Large intestine (tissue), 3 donors: ENCODE results near the gene CLDN4. TPM values are rescaled to one million over a fixed set of nuclear protein-coding genes. Genes with fewer than 3 reads are reported as not detected.
"Not testable (repeated sequence)": the region's sequence is repeated elsewhere in the genome, so short reads cannot be mapped to it uniquely, and the experiment has no call there.

Experiments used
- DNase-seq, 2 donors: peaks; one replicate each; pipeline versions ENCODE4 v3.0.0 to v3.0.0-alpha.2; 2013
- H3K27ac ChIP-seq: one replicate; pipeline ENCODE4 v1.5.1; 2013; ENCODE audit warnings: low read length
- H3K27me3 ChIP-seq: 2 replicates; pipeline ENCODE4 v1.6.1; 2013; ENCODE audit warnings: low read length; ENCODE audit not compliant: control insufficient read depth, insufficient read depth
- H3K36me3 ChIP-seq: 2 replicates; pipeline ENCODE4 v1.6.1; 2013; ENCODE audit warnings: low read length; ENCODE audit not compliant: control insufficient read depth, insufficient read depth
- H3K4me1 ChIP-seq: one replicate; pipeline ENCODE4 v1.6.1; 2013; ENCODE audit warnings: low read length; ENCODE audit not compliant: control insufficient read depth, insufficient read depth
- H3K4me3 ChIP-seq: one replicate; pipeline ENCODE4 v1.5.1; 2013; ENCODE audit warnings: low read length
- H3K9me3 ChIP-seq: one replicate; pipeline ENCODE4 v1.6.1; 2013; ENCODE audit warnings: mild to moderate bottlenecking, low read depth, low read length, moderate library complexity; ENCODE audit not compliant: control insufficient read depth
- WGBS: methylation state at CpG from one replicate; pipeline ENCODE4 v1.1.5; 2013; ENCODE audit warnings: low lambda C conversion rate; ENCODE audit not compliant: insufficient coverage; 5-methylcytosine and 5-hydroxymethylcytosine counted together
- polyA plus RNA-seq: library from polyadenylated mRNA; unstranded; fragments of 120-200 nt; gene quantifications from one replicate; pipeline ENCODE4 v1.2.1, GENCODE V29; 2013

Gene CLDN4
- polyA plus RNA-seq, 1 donor: 395 TPM

DNA sequence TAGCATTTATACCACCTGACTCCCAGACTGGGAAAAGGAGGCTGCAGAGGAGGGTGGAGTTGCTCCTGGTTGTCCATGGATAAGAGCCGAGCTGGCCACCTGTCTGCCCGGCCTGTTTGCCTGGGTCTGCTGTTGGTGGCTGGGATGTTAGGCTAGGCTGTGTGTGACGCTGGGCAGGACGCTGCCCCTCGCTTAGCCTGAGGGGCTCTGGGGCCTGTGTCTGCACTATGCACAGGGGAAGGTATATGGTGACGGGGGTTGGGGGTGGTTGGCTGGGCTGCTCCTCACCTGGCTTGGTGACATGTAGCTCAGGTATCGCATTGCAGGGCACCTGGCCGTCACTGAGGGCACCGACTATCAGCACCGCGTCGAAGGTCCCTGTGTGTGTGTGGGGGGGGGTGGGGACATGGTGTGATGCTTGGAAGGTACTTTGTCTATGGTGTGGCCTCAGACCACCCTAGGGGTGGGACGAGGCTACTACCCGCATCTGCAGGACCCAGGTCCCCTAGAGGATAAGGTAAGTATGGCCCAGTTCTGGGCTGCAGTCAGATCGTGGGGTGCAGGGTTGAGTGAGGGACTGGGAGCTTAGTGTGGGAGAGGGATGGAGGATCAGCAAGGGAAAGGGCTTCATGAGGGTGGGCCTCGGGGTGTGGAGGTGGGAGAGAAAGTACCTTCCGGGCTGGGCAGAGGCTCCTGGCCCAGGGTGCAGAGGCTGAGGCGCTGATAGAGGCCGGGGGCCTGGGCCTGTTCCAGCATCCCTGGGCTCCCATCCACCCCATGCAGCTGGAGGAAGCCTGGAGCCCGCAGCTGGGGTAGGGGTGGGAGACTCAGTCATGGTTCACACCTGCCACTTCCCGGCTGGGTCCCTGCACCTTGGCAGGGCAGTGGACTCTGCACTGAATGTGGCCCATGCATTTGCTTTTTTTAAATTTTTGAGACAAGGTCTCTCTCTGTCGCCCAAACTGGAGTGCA lies 9.2 kb downstream of the CLDN4 start:
- H3K27me3 ChIP-seq: no peaks in the 10 kb centered on the region
- H3K4me1 ChIP-seq: peaks cover 10% of the 10 kb centered on the region
- no peak overlapping the region for H3K4me3 ChIP-seq
- no peak for DNase-seq
- H3K27ac ChIP-seq: no peak overlapping the region
- no peaks in the 10 kb centered on the region for H3K36me3 ChIP-seq
- peaks cover 3% of the 10 kb centered on the region for H3K9me3 ChIP-seq
- WGBS: no CpG with 5 or more reads among the region's 22 CpGs

DNA sequence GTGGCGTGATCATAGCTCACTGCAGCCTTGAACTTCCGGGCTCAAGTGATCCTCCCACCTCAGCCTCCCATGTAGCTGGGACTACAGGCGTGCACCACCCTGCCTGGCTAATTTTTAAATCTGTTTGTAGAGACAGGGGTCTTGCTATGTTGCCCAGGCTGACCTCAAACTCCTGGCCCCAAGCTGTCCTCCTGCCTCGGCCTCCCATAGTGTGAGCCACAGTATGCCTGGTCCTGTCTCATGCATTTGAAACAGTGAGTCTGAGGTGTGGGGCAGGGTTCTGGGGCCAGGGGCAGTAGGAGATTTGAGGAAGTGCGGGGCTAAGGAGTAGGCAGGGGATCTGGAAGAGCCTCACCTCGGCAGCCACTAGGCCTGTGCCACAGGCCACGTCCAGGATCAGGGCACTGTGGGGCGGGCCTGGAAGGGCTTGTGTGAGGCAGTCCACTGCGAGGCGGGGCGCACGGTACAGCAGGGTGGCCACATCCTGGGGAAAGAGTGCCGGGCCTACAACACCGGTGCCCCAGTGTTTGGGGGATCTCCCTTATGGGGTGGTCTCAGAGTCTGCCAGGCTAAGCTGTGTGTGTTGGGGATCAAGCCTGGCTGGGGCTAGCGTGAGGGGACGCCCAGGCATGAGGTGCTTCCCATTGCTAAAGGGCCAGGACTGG lies 10.1 kb downstream of the CLDN4 start:
- H3K4me1 ChIP-seq: peaks cover 10% of the 10 kb centered on the region
- H3K27ac ChIP-seq: no peak overlapping the region
- no peak for DNase-seq
- no peak overlapping the region for H3K4me3 ChIP-seq
- WGBS: no CpG with 5 or more reads among the region's 16 CpGs
- no peaks in the 10 kb centered on the region for H3K36me3 ChIP-seq
- no peaks in the 10 kb centered on the region for H3K9me3 ChIP-seq
- H3K27me3 ChIP-seq: no peaks in the 10 kb centered on the region

DNA sequence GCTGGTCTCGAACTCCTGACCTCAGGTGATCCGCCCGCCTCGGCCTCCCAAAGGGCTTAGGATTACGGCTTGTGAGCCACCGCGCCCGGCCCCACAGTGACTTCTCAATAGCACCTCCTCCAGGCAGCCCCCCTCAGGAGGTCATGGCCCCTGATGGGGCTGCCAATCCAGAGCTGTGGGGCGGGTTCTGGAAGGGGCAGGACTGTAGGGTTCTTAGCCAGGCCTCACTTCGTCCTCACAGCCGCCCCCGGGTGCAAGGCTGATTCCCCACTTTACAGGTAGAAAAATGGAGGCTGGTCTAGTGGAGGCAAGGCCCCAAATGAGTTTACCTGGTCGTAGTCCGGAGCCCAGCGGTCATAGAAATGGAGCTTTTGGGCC lies 10.9 kb downstream of the CLDN4 start:
- no peaks in the 10 kb centered on the region for H3K27me3 ChIP-seq
- peak overlapping the region; percentile 76 for H3K4me3 ChIP-seq
- no peak for DNase-seq
- peaks cover 10% of the 10 kb centered on the region for H3K4me1 ChIP-seq
- WGBS: no CpG with 5 or more reads among the region's 15 CpGs
- no peaks in the 10 kb centered on the region for H3K9me3 ChIP-seq
- H3K27ac ChIP-seq: no peak overlapping the region
- no peaks in the 10 kb centered on the region for H3K36me3 ChIP-seq

DNA sequence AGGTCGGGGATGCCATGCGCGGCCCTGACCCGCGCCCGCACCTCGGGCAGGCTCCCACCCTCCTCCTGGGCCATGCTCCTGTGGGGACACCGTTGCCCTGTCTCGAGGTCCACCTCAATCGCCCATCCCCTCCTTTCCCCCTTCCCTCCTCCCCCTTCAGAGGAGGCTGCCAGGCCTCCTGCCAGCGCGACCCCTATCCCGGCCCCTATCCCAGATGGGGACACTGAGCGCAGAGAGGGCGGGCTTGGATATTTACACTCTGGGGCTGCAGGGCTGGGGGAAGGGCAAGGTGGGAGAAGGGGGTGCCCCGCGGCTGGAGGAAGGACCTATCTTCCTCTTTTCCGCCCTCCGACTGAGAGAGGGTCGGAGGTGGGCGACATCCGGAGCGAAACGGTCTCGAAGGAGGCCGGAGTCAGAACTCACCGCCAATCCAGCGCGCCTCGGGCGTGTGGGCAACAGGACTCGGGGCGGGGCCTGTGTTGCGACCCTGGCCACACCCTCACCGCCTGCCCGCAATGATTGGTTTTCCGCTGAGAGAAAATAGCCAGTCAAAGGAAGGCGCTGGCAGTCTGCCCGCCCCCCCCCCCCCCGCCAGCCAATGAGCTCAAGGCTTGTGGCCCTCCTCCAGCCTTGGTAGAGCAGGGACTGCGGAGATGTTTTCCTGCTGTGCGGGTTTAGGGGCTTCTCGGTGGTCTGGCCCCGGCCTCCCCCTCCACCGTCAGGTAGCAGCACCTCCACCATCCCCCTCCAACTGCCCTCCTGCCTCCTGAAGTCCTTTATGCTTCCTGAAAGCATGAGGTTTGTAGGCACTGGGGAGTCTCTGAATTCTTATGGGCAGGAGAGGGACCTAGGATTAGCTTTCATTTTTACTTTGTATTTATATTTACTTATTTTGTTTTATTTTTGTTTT lies 11.5 kb downstream of the CLDN4 start, which contains the start of gene METTL27:
METTL27 (minus strand) TSS at position 450 of the 910 bp plus-strand sequence; CDS start at position 74, 376 bp downstream.
- peak within 1 kb of the TSS; percentile 69 for H3K27ac ChIP-seq
- no peaks in the 10 kb centered on the region for H3K9me3 ChIP-seq
- DNase-seq: peak; percentile 92 to 94
- peak within 1 kb of the TSS; percentile 80 for H3K4me3 ChIP-seq
- H3K4me1 ChIP-seq: peaks cover 10% of the 10 kb centered on the region
- H3K36me3 ChIP-seq: no peaks in the 10 kb centered on the region
- H3K27me3 ChIP-seq: no peaks in the 10 kb centered on the region
- WGBS: no CpG with 5 or more reads among the region's 45 CpGs

DNA sequence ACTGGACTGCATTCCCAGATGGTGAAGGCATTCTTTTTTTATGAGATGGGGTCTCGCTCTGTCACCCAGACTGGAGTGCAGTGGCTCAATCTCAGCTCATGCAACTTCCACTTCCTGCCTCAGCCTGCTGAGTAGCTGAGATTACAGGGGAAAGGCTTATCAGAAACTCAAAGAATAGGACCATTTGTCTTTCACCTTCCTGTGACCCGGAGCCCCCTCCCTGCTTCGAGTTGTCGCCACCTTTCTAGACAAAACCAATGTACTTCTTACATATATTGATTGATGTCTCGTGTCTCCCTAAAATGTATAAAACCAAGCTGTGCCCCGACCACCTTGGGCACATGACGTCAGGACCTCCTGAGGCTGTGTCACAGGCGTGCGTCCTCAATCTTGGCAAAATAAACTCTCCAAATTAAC lies 13.3 kb downstream of the CLDN4 start:
- Histone ChIP-seq H3K4me1 (peaks cover 13% of the 10 kb centered on the region), H3K9me3 (no peaks in the 10 kb centered on the region), H3K27ac (no peak overlapping the region), H3K4me3 (no peak overlapping the region), H3K36me3 (no peaks in the 10 kb centered on the region), H3K27me3 (no peaks in the 10 kb centered on the region)
- 0% methylated on average over 1 of the region's 9 CpGs for WGBS
- no peak for DNase-seq

DNA sequence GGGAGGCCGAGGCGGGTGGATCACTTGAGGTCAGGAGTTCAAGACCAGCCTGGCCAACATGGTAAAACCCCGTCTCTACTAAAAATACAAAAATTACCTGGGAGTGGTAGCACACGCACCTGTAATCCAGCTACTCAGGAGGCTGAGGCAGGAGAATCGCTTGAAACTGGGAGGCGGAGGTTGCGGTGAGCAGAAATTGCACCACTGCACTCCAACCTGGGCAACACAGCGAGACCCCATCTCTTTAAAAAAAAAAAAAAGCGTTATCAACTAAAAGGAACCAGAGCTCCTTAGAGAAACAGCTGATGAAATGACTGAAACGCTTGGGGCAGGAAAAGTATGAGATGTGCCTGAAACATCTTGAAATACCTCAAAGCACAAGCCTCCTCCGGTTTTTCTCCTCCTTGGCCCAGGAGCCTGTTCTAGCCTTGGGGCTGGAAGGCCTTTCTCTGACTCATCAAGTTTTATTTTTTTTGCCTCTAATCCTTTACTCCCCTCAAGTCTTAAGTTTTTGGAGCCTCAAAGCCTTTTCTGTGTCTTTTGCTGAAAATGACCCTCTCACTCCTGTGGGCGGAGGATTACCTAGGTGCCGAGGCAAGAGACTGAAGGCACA lies 14.2 kb downstream of the CLDN4 start:
- Histone ChIP-seq H3K36me3 (no peaks in the 10 kb centered on the region), H3K27ac (no peak overlapping the region), H3K4me3 (no peak overlapping the region), H3K27me3 (no peaks in the 10 kb centered on the region), H3K4me1 (peaks cover 21% of the 10 kb centered on the region), H3K9me3 (no peaks in the 10 kb centered on the region)
- WGBS: 88% methylated on average over 5 of the region's 13 CpGs
- DNase-seq: no peak

DNA sequence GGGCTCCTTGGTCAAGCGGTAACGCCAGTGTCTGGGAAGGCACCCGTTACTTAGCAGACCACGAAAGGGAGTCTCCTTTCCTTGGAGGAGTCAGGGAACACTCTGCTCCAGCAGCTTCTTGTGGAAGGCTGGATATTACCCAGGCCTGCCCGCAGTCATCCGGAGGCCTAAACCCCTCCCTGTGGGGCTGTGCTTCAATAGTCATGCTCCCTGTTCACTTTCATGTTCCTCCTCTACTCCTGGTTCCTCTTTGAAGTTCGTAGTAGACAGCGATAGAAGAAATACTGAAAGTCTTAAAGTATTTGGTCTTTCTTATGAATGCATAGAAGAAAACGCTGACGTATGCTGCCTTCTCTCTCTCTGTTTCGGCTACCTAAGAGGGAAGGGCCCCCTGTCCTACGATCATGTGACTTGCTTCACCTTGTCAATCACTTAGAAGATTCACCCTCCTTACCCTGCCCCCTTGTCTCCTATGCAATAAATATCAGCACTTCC lies 15.0 kb downstream of the CLDN4 start:
- not testable (repeated sequence) for H3K27me3 ChIP-seq, H3K9me3 ChIP-seq, DNase-seq, H3K4me3 ChIP-seq, H3K36me3 ChIP-seq, H3K27ac ChIP-seq
- no CpG with 5 or more reads among the region's 12 CpGs for WGBS
- peaks cover 27% of the 10 kb centered on the region for H3K4me1 ChIP-seq

DNA sequence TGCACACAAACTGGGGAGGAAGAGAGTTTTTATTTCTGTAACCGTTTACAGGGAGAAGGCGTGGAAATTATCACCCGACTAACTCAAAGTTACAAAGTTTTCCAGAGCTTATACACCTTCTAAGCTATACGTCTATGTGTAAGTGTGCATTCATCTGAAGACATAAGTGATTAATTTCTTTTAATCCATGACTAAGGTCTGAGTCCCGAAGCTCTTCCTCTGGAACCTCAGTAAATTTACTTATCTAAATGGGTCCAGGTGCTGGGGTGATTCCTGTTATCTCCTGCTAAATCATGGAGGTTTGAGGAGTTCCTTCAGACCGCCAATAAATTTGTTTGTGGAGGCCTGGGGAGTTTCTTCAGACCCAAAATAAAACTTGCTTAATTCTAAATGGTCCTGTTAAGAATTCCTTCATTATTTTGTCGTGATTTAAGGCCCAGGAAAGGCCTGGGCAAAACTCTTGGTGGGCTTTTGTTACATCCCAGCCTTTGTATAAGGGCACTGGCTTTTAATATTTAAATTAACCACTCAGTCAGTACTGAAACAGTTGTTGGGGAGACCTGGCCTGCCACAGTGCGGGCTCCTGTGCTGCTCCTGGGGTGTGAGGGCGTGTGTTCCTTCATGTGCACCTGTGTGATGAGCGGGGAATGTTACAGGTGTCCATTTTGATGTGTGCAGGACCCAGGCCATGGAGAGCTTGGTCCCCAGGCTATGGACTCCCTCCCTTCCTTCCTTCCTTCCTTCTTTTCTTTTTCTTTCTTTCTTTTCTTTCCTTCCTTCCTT lies 17.3 kb downstream of the CLDN4 start:
- H3K4me1 ChIP-seq: peaks cover 33% of the 10 kb centered on the region

DNA sequence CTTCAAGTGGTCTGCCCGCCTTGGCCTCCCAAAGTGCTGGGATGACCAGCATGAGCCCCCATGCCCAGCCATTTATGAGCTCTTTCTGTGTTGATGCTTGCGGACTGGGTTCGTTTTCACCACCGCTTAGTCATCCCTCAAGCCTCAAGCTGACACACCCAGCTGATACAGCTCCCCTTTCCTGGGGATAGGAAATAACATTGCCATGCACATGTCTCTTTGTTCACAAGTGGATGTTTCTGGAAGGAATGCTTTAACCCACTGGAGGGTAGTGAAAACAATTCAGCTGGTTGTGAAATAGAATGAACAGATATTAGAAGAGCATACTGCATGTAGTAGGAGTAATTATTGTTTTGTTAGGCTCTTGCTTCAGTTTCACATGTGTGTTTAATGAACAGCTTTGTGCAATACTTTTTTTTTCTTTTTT lies 20.0 kb downstream of the CLDN4 start:
- Histone ChIP-seq H3K4me1 (peaks cover 33% of the 10 kb centered on the region), H3K9me3 (no peaks in the 10 kb centered on the region), H3K4me3 (no peak overlapping the region), H3K27me3 (no peaks in the 10 kb centered on the region), H3K36me3 (no peaks in the 10 kb centered on the region), H3K27ac (peak overlapping the region; percentile 86)
- no CpG with 5 or more reads among the region's 4 CpGs for WGBS
- DNase-seq: peak; percentile 80 to 89

More for the DNA sequence above, 17.3 kb downstream of the CLDN4 start:
- Histone ChIP-seq H3K4me3 (no peak overlapping the region), H3K27me3 (no peaks in the 10 kb centered on the region), H3K27ac (no peak overlapping the region), H3K9me3 (no peaks in the 10 kb centered on the region), H3K36me3 (no peaks in the 10 kb centered on the region)
- no peak for DNase-seq
- no CpG with 5 or more reads among the region's 10 CpGs for WGBS
